ENCODE measurements around the gene B4GALT5. TPM values are rescaled to one million over a fixed set of nuclear protein-coding genes. Genes with fewer than 3 reads are reported as not detected.

The B4GALT5 gene
- polyA plus RNA-seq, 1 experiment = 26.7 TPM

GRCh38 chr20:49679634-49680033 is 34.0 kb downstream of the B4GALT5 start:
- TF ChIP-seq, protein P1, sequence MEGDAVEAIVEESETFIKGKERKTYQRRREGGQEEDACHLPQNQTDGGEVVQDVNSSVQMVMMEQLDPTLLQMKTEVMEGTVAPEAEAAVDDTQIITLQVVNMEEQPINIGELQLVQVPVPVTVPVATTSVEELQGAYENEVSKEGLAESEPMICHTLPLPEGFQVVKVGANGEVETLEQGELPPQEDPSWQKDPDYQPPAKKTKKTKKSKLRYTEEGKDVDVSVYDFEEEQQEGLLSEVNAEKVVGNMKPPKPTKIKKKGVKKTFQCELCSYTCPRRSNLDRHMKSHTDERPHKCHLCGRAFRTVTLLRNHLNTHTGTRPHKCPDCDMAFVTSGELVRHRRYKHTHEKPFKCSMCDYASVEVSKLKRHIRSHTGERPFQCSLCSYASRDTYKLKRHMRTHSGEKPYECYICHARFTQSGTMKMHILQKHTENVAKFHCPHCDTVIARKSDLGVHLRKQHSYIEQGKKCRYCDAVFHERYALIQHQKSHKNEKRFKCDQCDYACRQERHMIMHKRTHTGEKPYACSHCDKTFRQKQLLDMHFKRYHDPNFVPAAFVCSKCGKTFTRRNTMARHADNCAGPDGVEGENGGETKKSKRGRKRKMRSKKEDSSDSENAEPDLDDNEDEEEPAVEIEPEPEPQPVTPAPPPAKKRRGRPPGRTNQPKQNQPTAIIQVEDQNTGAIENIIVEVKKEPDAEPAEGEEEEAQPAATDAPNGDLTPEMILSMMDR (IDR thresholded peaks at IDR 0.05; ENCODE audit: insufficient read depth, low read depth, low read length) = no peak
- Histone ChIP-seq H3K36me3 (ENCODE audit: control insufficient read depth, insufficient read depth, low read length) (peaks cover 2% of the 10 kb centered on the region; the same call in 1 of the 2 replicates), H3K27me3 (ENCODE audit: control insufficient read depth, insufficient read depth, low read length) (no peaks in the 10 kb centered on the region), H3K4me3 (ENCODE audit: low read depth, low read length) (no peak overlapping the region)
- DNase-seq (ENCODE audit: low read depth) = no peak
- ChIA-PET POLR2A (no interaction called here), CTCF (interaction anchor here (0.9 to 1.1 kb wide), 2 partner anchors 135 to 166 kb away, joined by 3 read pairs; no protein-coding TSS in a partner anchor)

DNA sequence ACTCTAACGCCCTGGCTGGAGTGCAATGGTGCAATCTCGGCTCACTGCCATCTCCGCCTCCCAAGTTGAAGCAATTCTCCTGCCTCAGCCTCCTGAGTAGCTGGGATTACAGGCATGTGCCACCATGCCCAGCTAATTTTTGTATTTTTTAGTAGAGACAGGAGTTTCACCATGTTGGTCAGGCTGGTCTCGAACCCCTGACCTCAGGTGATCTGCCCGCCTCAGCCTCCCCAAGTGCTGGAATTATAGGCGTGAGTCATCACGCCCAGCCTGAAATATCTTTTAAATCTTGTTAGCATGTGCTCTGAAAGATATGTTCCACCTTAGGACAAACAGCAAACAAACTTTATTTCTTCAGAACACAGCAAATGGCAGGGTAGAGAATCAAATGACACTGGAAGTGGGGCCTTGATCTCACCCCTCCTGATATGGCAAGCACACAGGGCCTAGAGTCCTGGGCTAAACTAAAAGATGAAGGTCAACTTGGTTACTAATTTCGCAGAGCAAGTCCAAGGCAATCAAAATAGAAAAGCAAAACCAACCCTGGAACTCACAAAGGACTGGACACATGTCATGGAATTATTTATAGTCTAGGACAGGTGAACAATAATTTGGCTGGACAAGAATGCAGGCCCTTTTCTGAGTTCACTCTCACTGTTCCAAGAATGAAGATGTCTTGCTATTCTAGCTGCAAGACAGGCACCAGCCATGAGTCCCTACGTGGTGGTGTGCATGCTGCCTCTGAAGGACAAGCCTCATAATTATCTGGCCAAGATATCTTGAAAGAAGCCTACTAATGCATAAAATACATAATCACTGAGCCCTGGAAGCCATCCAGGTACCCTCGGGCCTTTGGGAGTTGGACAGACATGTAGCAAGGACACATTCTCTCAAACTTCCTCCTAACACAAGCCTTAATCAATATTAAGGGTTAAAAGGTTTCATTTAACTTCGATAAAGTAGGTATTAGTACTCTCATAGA is 35.6 kb downstream of the B4GALT5 start:
- no peak for DNase-seq (ENCODE audit: low read depth)
- CTCF ChIA-PET = interaction anchor here (1.1 to 1.6 kb wide), 2 partner anchors 68 to 136 kb away, joined by 3 read pairs; no protein-coding TSS in a partner anchor
- Histone ChIP-seq H3K27me3 (ENCODE audit: control insufficient read depth, insufficient read depth, low read length) (no peaks in the 10 kb centered on the region), H3K4me3 (ENCODE audit: low read depth, low read length) (no peak overlapping the region), H3K36me3 (ENCODE audit: control insufficient read depth, insufficient read depth, low read length) (peaks cover 2% of the 10 kb centered on the region; the same call in 1 of the 2 replicates)
- POLR2A ChIA-PET = interaction anchor here (0.7 kb wide), 1 partner anchor 119 kb away, joined by 7 read pairs; no protein-coding TSS in a partner anchor
- TF ChIP-seq, protein P1 (IDR thresholded peaks at IDR 0.05; ENCODE audit: insufficient read depth, low read depth, low read length) = no peak

DNA sequence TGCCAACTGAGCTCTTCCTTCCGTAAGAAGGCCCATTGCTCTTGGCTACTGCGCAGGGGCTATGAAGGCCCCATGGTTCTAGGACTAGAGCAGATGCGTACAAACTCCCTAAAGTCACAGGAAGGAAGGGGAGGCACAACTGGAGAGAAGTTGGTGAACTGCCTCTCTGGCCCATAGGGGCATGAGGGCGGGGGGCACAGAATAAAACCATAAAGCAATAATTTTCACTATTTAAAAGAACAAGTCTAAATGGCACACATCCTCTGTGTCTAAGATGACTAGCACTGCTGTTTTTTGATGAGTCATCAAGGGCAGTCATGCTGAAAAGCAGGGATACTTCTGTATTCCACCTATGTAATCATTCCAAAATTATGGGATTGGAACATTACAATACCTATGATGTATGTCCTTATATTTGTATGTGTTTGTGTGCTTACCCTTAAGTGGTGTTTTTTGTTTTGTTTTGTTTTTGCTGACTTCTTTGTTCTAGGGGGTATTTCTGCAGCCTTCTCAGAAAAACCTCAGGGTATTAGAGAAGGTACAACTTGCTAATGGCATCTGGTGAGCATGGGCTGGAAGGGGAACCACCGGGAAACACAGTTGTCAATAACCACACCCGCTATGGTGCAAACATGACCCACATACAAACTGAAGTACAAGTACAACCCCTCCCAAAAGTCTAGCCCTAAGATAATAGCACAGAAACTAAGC is 36.9 kb downstream of the B4GALT5 start:
- Histone ChIP-seq H3K36me3 (ENCODE audit: control insufficient read depth, insufficient read depth, low read length) (no peaks in the 10 kb centered on the region), H3K4me3 (ENCODE audit: low read depth, low read length) (no peak overlapping the region), H3K27me3 (ENCODE audit: control insufficient read depth, insufficient read depth, low read length) (no peaks in the 10 kb centered on the region)
- CTCF ChIA-PET = interaction anchor here (1.0 to 1.1 kb wide), 2 partner anchors 32 to 67 kb away, joined by 3 read pairs; no protein-coding TSS in a partner anchor
- POLR2A ChIA-PET = no interaction called here
- TF ChIP-seq, protein P1 (IDR thresholded peaks at IDR 0.05; ENCODE audit: insufficient read depth, low read depth, low read length) = no peak
- no peak for DNase-seq (ENCODE audit: low read depth)

GRCh38 chr20:49675368-49676151 is 38.1 kb downstream of the B4GALT5 start:
- no peaks in the 10 kb centered on the region for H3K36me3 ChIP-seq (ENCODE audit: control insufficient read depth, insufficient read depth, low read length)
- TF ChIP-seq, protein P1 (IDR thresholded peaks at IDR 0.05; ENCODE audit: insufficient read depth, low read depth, low read length) = no peak
- no peak for DNase-seq (ENCODE audit: low read depth)
- no peak overlapping the region for H3K4me3 ChIP-seq (ENCODE audit: low read depth, low read length)
- no peaks in the 10 kb centered on the region for H3K27me3 ChIP-seq (ENCODE audit: control insufficient read depth, insufficient read depth, low read length)
- POLR2A ChIA-PET = no interaction called here
- CTCF ChIA-PET = interaction anchor here (0.6 to 1.2 kb wide), 4 partner anchors 15 to 65 kb away, joined by 3 read pairs; no protein-coding TSS in a partner anchor

Data from BJ (cell line).